Measurements from ENCODE around the gene ASB2.

ASB2 gene

DNA sequence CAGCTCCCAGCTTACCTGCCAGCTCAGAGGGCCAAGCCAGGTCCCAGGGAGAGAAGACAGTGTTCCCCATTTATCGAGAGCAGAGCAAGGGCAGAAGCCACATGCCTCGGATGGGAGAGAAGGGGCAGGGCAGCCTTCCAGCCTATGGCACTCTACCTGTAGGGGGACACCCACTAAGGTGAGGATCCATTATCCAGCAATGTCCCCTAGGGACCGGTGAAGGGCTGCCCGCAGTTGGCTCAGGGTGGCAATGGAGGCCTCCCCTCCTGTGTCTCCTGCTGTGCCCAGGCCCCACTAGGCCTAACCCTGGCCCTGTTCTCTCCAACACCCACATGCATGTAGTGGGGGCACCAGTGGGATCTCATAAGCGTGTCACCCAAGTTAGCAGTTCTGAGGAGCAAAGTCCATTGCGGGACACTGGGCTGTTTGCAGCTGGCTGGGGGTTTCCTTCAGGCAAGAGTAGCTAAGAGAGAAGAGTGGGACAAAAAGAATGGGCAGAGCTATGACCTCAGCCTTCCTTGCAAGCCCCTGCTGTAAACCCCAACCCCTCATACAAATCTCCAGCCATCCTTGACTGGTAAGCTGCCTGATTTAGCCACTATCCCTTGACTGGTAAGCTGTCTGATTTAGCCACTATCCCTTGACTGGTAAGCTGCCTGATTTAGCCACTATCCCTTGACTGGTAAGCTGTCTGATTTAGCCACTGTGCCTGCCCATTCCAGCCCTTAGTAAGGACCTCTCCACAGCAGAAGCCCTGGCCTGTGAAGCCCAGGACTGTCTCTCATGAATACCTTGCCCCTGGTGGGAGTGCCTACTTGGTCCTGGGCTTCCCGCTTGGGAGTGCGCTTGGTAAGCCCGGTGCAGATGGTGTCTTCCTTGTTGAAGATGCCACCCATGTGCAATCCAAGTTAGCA lies 5.2 kb upstream of the ASB2 start:
- peaks cover 4% of the 10 kb centered on the region; the same call in 1 of the 2 replicates for H3K4me1 ChIP-seq (ENCODE audit: insufficient read depth, low read length)
- peaks cover 14% of the 10 kb centered on the region for H3K27me3 ChIP-seq (ENCODE audit: insufficient read depth, low read length, poor library complexity)
- H3K4me2 ChIP-seq (ENCODE audit: insufficient read depth, low read length): no peak overlapping the region
- H3K79me2 ChIP-seq (ENCODE audit: insufficient read depth, low read length): no peaks in the 10 kb centered on the region
- H3K4me3 ChIP-seq (ENCODE audit: low read depth in 1 of 2, low read length in 2 of 2): no peak overlapping the region
- H3K27ac ChIP-seq (ENCODE audit: low read length): no peak overlapping the region
- peaks cover 14% of the 10 kb centered on the region for H3K9me3 ChIP-seq (ENCODE audit: insufficient read depth, low read length, severe bottlenecking)
- TF ChIP-seq, protein P1, sequence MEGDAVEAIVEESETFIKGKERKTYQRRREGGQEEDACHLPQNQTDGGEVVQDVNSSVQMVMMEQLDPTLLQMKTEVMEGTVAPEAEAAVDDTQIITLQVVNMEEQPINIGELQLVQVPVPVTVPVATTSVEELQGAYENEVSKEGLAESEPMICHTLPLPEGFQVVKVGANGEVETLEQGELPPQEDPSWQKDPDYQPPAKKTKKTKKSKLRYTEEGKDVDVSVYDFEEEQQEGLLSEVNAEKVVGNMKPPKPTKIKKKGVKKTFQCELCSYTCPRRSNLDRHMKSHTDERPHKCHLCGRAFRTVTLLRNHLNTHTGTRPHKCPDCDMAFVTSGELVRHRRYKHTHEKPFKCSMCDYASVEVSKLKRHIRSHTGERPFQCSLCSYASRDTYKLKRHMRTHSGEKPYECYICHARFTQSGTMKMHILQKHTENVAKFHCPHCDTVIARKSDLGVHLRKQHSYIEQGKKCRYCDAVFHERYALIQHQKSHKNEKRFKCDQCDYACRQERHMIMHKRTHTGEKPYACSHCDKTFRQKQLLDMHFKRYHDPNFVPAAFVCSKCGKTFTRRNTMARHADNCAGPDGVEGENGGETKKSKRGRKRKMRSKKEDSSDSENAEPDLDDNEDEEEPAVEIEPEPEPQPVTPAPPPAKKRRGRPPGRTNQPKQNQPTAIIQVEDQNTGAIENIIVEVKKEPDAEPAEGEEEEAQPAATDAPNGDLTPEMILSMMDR (IDR thresholded peaks at IDR 0.05; ENCODE audit: borderline replicate concordance, extremely low read depth, low read length, poor library complexity, severe bottlenecking): no peak
- no peak for TF ChIP-seq EZH2 (IDR thresholded peaks at IDR 0.05; ENCODE audit: borderline replicate concordance, low read depth, low read length, severe bottlenecking)
- ATAC-seq (ENCODE audit: insufficient read depth, low read depth): no peak
- peaks cover 5% of the 10 kb centered on the region; the same call in 1 of the 2 replicates for H4K20me1 ChIP-seq (ENCODE audit: insufficient read depth, low read length)
- no peak overlapping the region for H3K9ac ChIP-seq (ENCODE audit: low read depth, low read length)
- no peak for DNase-seq
- H3K36me3 ChIP-seq (ENCODE audit: insufficient read depth, low read length): no peaks in the 10 kb centered on the region
- no peak overlapping the region for H2AFZ ChIP-seq (ENCODE audit: low read depth, low read length)

DNA sequence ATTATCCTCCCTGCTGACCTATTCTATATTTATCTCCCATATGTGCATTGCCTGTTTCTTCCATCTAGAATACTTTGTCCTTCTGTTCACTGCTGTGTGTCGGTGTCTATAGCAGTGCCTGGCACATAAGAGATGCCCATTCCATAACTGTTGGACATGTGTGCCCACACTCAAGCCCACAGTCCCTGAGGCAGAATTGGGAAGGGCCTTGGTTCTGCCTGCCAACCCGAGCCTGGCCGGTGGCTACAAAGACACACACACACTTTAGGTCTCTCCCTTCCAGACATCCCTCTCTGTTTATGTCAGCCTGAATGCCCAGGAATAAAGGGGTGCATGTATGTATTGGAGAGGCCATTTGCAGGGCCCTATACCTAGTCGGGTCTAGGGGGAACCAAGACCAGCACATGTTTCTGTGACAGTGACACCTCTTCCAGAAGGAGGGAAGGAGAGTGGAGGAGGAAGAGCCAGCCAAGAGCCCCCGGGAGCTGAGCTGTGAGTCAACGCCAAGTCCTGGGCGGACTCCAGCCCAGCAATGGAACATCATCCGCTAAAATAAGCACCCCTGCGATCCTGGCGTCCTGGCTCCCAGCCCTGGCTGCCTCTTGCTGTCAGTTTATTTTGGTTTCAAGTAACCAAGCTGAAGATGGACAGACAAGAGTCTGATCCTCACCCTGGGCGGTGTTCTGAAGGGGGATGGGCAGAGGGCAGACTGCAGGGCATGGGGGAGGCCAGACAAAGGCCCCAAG lies 4.3 kb upstream of the ASB2 start:
- Histone ChIP-seq H3K4me1 (ENCODE audit: insufficient read depth, low read length) (peaks cover 4% of the 10 kb centered on the region; the same call in 1 of the 2 replicates), H4K20me1 (ENCODE audit: insufficient read depth, low read length) (0 out of 2 replicates have a peak, but pooled peaks cover 5% of the 10 kb centered on the region)

DNA sequence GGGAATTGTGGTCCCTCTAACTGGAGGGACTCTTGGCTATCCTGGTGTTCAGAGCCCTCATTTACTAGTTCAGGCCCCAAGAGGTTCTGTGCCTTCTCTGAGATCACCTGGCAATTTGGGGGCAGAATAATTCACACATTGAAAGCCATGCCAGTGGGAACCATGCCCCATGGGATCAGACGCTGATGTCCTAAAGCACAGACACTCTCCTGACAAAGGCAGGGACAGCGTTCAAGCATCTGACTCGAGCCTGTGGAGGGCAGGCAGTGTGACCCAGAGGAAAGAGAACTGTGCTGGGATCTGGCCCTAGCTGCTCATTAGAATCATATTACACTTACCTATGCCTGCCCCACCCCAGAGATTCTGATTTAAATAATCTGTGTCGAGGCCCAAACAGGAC lies 2.4 kb upstream of the ASB2 start:
- Histone ChIP-seq H3K36me3 (ENCODE audit: insufficient read depth, low read length) (no peaks in the 10 kb centered on the region), H3K4me2 (ENCODE audit: insufficient read depth, low read length) (no peak overlapping the region), H3K4me1 (ENCODE audit: insufficient read depth, low read length) (peaks cover 4% of the 10 kb centered on the region; the same call in 1 of the 2 replicates), H3K9me3 (ENCODE audit: insufficient read depth, low read length, severe bottlenecking) (peaks cover 14% of the 10 kb centered on the region), H3K4me3 (ENCODE audit: low read depth in 1 of 2, low read length in 2 of 2) (no peak overlapping the region), H3K27me3 (ENCODE audit: insufficient read depth, low read length, poor library complexity) (peaks cover 10% of the 10 kb centered on the region), H4K20me1 (ENCODE audit: insufficient read depth, low read length) (0 out of 2 replicates have a peak, but pooled peaks cover 2% of the 10 kb centered on the region), H2AFZ (ENCODE audit: low read depth, low read length) (no peak overlapping the region), H3K79me2 (ENCODE audit: insufficient read depth, low read length) (no peaks in the 10 kb centered on the region), H3K9ac (ENCODE audit: low read depth, low read length) (no peak overlapping the region), H3K27ac (ENCODE audit: low read length) (no peak overlapping the region)
- 0 out of 3 replicates have a peak, but pooled peaks have one; percentile 8 for ATAC-seq (ENCODE audit: insufficient read depth, low read depth)
- TF ChIP-seq EZH2 (IDR thresholded peaks at IDR 0.05; ENCODE audit: borderline replicate concordance, low read depth, low read length, severe bottlenecking): no peak
- TF ChIP-seq, protein P1 (IDR thresholded peaks at IDR 0.05; ENCODE audit: borderline replicate concordance, extremely low read depth, low read length, poor library complexity, severe bottlenecking): no peak
- DNase-seq: no peak

More for the DNA sequence above, 4.3 kb upstream of the ASB2 start:
- Histone ChIP-seq H3K9ac (ENCODE audit: low read depth, low read length) (no peak overlapping the region), H3K4me2 (ENCODE audit: insufficient read depth, low read length) (no peak overlapping the region), H3K4me3 (ENCODE audit: low read depth in 1 of 2, low read length in 2 of 2) (no peak overlapping the region), H2AFZ (ENCODE audit: low read depth, low read length) (no peak overlapping the region), H3K27ac (ENCODE audit: low read length) (no peak overlapping the region), H3K9me3 (ENCODE audit: insufficient read depth, low read length, severe bottlenecking) (peaks cover 14% of the 10 kb centered on the region), H3K36me3 (ENCODE audit: insufficient read depth, low read length) (no peaks in the 10 kb centered on the region), H3K79me2 (ENCODE audit: insufficient read depth, low read length) (no peaks in the 10 kb centered on the region), H3K27me3 (ENCODE audit: insufficient read depth, low read length, poor library complexity) (peaks cover 18% of the 10 kb centered on the region)
- DNase-seq (no peak), ATAC-seq (ENCODE audit: insufficient read depth, low read depth) (no peak)
- TF ChIP-seq EZH2 (IDR thresholded peaks at IDR 0.05; ENCODE audit: borderline replicate concordance, low read depth, low read length, severe bottlenecking): no peak
- TF ChIP-seq, protein P1 (IDR thresholded peaks at IDR 0.05; ENCODE audit: borderline replicate concordance, extremely low read depth, low read length, poor library complexity, severe bottlenecking): no peak

All from DND-41 (cell line).